Measurements from ENCODE around the gene GRM5.

DNA sequence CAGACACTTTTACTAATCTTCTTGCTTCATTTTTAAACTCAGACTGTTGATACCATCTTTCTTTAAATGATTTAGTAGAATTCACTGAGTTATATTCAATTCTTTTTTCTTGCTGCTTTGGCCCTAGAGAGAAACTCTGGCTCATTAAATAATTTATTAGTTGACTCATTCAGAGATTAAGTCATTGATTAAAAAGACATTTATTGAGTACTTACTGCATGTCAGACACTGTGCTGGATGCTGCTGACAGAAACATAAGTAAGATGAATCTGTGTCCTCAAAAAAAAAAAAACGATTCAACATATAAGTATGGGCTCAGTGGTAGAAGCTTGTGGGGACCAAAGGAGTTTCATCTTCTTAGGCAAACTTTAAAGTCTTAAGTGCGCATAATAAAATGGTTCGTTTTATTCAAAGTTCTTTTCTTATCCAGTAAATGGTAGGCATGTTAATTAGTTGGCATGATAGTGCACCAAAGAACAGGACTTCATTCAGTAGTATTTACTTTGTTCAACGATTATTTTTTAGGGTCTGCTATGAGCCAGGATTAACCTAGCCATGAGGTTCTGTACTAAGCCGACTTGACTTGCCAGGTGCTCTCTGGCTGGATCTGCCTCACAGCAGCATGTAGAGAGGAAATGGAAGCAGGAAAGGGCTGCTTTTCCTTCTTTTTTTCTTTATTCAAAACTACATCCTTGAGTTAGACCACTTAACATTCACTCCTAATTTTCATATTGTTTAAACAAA, 447.3 kb downstream of the GRM5 start:
- no peak for TF ChIP-seq EZH2 (IDR thresholded peaks at IDR 0.05; ENCODE audit: borderline replicate concordance, low read length)
- TF ChIP-seq, protein P1, sequence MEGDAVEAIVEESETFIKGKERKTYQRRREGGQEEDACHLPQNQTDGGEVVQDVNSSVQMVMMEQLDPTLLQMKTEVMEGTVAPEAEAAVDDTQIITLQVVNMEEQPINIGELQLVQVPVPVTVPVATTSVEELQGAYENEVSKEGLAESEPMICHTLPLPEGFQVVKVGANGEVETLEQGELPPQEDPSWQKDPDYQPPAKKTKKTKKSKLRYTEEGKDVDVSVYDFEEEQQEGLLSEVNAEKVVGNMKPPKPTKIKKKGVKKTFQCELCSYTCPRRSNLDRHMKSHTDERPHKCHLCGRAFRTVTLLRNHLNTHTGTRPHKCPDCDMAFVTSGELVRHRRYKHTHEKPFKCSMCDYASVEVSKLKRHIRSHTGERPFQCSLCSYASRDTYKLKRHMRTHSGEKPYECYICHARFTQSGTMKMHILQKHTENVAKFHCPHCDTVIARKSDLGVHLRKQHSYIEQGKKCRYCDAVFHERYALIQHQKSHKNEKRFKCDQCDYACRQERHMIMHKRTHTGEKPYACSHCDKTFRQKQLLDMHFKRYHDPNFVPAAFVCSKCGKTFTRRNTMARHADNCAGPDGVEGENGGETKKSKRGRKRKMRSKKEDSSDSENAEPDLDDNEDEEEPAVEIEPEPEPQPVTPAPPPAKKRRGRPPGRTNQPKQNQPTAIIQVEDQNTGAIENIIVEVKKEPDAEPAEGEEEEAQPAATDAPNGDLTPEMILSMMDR (IDR thresholded peaks at IDR 0.05; ENCODE audit: low read length), result no peak
